HG03108 (cell line): Measurements from ENCODE around the gene RRP1.
"Not testable (repeated sequence)": the region's sequence is repeated elsewhere in the genome, so short reads cannot be mapped to it uniquely, and the experiment has no call there.

ENCODE experiments used
- ATAC-seq: cut with Tn5 transposase; IDR thresholded peaks from one replicate; pipeline ENCODE4 v1.9.1; 2021; ENCODE audit warnings: moderate library complexity; ENCODE audit not compliant: unreplicated experiment

Gene RRP1

GRCh38 chr21:43835050-43835449 is 45.7 kb downstream of the RRP1 start:
- no peak for ATAC-seq

GRCh38 chr21:43835861-43836260 is 46.5 kb downstream of the RRP1 start:
- no peak for ATAC-seq

GRCh38 chr21:43836616-43837015 is 47.2 kb downstream of the RRP1 start:
- ATAC-seq = no peak

GRCh38 chr21:43840259-43840658 is 50.9 kb downstream of the RRP1 start:
- ATAC-seq = no peak

GRCh38 chr21:43842742-43843141 is 53.4 kb downstream of the RRP1 start:
- no peak for ATAC-seq

GRCh38 chr21:43844906-43845305 is 55.5 kb downstream of the RRP1 start:
- ATAC-seq = not testable (repeated sequence)

- no peak for ATAC-seq
These were observed 56.0 kb downstream of the RRP1 start for GRCh38 chr21:43845386-43845785.

- no peak for ATAC-seq
These were observed 57.1 kb downstream of the RRP1 start for GRCh38 chr21:43846430-43846829.

- no peak for ATAC-seq
These were observed 57.9 kb downstream of the RRP1 start for GRCh38 chr21:43847301-43847700.

GRCh38 chr21:43848771-43849170 is 59.4 kb downstream of the RRP1 start:
- ATAC-seq = no peak

GRCh38 chr21:43849532-43850299 is 60.3 kb downstream of the RRP1 start:
- ATAC-seq = no peak

- ATAC-seq = no peak
These were observed 61.4 kb downstream of the RRP1 start for GRCh38 chr21:43850728-43851295.

GRCh38 chr21:43851593-43851992 is 62.2 kb downstream of the RRP1 start:
- no peak for ATAC-seq

- no peak for ATAC-seq
These were observed 64.7 kb downstream of the RRP1 start for GRCh38 chr21:43853851-43854772.
